ENCODE measurements around the gene PRKAG2.

The PRKAG2 gene

GRCh38 chr7:151864081-151864480 is 12.8 kb downstream of the PRKAG2 start:
- DNase-seq, result no peak

GRCh38 chr7:151863386-151864079 is 13.4 kb downstream of the PRKAG2 start:
- DNase-seq, result no peak

- DNase-seq, result no peak
These were observed 14.1 kb downstream of the PRKAG2 start for GRCh38 chr7:151862606-151863381.

- no peak for DNase-seq
These were observed 15.0 kb downstream of the PRKAG2 start for GRCh38 chr7:151861881-151862280.

- no peak for DNase-seq
These were observed 16.1 kb downstream of the PRKAG2 start for GRCh38 chr7:151860771-151861170.

GRCh38 chr7:151859948-151860685 is 16.8 kb downstream of the PRKAG2 start:
- no peak for DNase-seq

- no peak for DNase-seq
These were observed 17.6 kb downstream of the PRKAG2 start for GRCh38 chr7:151859111-151859947.

GRCh38 chr7:151858456-151858855 is 18.5 kb downstream of the PRKAG2 start:
- no peak for DNase-seq

- DNase-seq, result no peak
These were observed 19.0 kb downstream of the PRKAG2 start for GRCh38 chr7:151857866-151858450.

- DNase-seq, result no peak
These were observed 19.5 kb downstream of the PRKAG2 start for GRCh38 chr7:151857412-151857811.

GRCh38 chr7:151856516-151856915 is 20.4 kb downstream of the PRKAG2 start:
- no peak for DNase-seq

- no peak for DNase-seq
These were observed 20.8 kb downstream of the PRKAG2 start for GRCh38 chr7:151856098-151856497.

- no peak for DNase-seq
These were observed 22.2 kb downstream of the PRKAG2 start for GRCh38 chr7:151854720-151855071.

GRCh38 chr7:151853896-151854719 is 22.8 kb downstream of the PRKAG2 start:
- DNase-seq, result no peak

- DNase-seq, result no peak
These were observed 24.2 kb downstream of the PRKAG2 start for GRCh38 chr7:151852486-151853396.

- no peak for DNase-seq
These were observed 25.1 kb downstream of the PRKAG2 start for GRCh38 chr7:151851782-151852181.

- no peak for DNase-seq
These were observed 25.7 kb downstream of the PRKAG2 start for GRCh38 chr7:151851145-151851751.

- no peak for DNase-seq
These were observed 26.3 kb downstream of the PRKAG2 start for GRCh38 chr7:151850491-151851124.

GRCh38 chr7:151849879-151850260 is 27.0 kb downstream of the PRKAG2 start:
- no peak for DNase-seq
